ENCODE results near the gene NXPH2. TPM values are rescaled to one million over a fixed set of nuclear protein-coding genes. Genes with fewer than 3 reads are reported as not detected.

The NXPH2 gene
- total RNA-seq, 1 experiment from 2014 or later = 1.8 TPM

DNA sequence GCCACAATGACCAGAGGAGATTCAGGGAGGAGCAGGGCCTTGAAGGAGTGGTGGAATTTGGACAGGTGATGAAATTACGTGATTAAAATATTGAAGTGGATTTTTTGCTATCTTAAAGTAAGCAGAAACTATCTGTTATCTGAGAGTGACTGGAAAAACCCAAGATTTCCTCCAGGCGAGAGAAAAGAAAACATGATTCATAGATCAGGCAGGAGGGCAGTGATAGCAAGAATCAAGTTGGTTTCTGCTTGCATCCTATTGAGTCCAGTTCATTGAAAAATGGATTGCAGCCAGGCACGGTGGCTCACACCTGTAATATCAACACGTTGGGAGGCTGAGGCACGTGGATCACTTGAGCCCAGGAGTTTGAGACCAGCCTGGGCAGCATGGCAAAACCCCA is 127.8 kb downstream of the NXPH2 start:
- Histone ChIP-seq H3K9ac (ENCODE audit: extremely low read depth, insufficient read length, low read length) (no peak overlapping the region), H2BK15ac (ENCODE audit: low read depth, low read length) (no peak overlapping the region), H3K23ac (ENCODE audit: insufficient read length, low read depth, low read length) (no peak overlapping the region), H3K27ac (ENCODE audit: insufficient read length, low read depth, low read length) (no peak overlapping the region), H3T11ph (ENCODE audit: low read length) (no peak overlapping the region), H3K18ac (ENCODE audit: insufficient read length, low read depth, low read length) (no peak overlapping the region), H4K5ac (ENCODE audit: insufficient read length, low read depth, low read length) (no peak overlapping the region), H4K20me1 (ENCODE audit: control insufficient read depth, insufficient read depth, insufficient read length) (no peaks in the 10 kb centered on the region), H2BK20ac (ENCODE audit: low read depth, low read length, poor library complexity, severe bottlenecking) (no peak overlapping the region), H4K91ac (ENCODE audit: insufficient read length, low read depth, low read length) (no peak overlapping the region), H2AFZ (ENCODE audit: low read length) (no peak overlapping the region), H2BK120ac (ENCODE audit: low read depth, low read length, poor library complexity, severe bottlenecking) (no peak overlapping the region), H3K56ac (ENCODE audit: insufficient read length, low read depth, low read length) (no peak overlapping the region), H3K4me2 (ENCODE audit: insufficient read depth, insufficient read length, low read length) (no peak overlapping the region), H3K4me1 (ENCODE audit: insufficient read depth, low read length) (peaks cover 18% of the 10 kb centered on the region), H3K9me3 (ENCODE audit: control insufficient read depth, low read depth, low read length) (no peaks in the 10 kb centered on the region), H4K8ac (replicated peaks; ENCODE audit: insufficient read length, low read depth, low read length) (no peak overlapping the region), H2BK5ac (ENCODE audit: insufficient read length, low read length) (no peak overlapping the region), H2BK12ac (ENCODE audit: insufficient read length, low read depth, low read length) (no peak overlapping the region), H2AK5ac (ENCODE audit: insufficient read length, low read length) (no peak overlapping the region), H3K79me1 (ENCODE audit: insufficient read depth, low read depth, low read length, poor library complexity, severe bottlenecking) (no peaks in the 10 kb centered on the region), H3K27me3 (ENCODE audit: insufficient read depth, low read length) (no peaks in the 10 kb centered on the region), H3K79me2 (ENCODE audit: insufficient read depth, low read length) (no peaks in the 10 kb centered on the region), H3K14ac (ENCODE audit: insufficient read depth, low read length) (no peak overlapping the region), H3K23me2 (ENCODE audit: insufficient read length, low read depth, low read length, poor library complexity, severe bottlenecking) (no peaks in the 10 kb centered on the region), H3K4ac (ENCODE audit: low read depth, low read length) (no peak overlapping the region)
- Mint-ChIP-seq H3K4me3 (no peak overlapping the region), H3K4me1 (peaks cover 30% of the 10 kb centered on the region in 2 experiments), H3K36me3 (ENCODE audit: insufficient read depth in 1 of 3, low read depth in 3 of 3) (no peaks in the 10 kb centered on the region), H3K27ac (no peak overlapping the region), H3K9me3 (no peaks in the 10 kb centered on the region), H3K27me3 (ENCODE audit: low read depth) (no peaks in the 10 kb centered on the region)
- TF ChIP-seq CTCF (conservative IDR thresholded peaks at IDR 0.05) = no peak
- DNase-seq = no peak
- WGBS (ENCODE audit: extremely low coverage, insufficient read length, low lambda C conversion rate) = 100% methylated on average over 1 of the region's 5 CpGs
